ENCODE measurements around the gene SORCS2.

SORCS2 gene

GRCh38 chr4:7712021-7712671 is 519.8 kb downstream of the SORCS2 start:
- TF ChIP-seq JUND (IDR thresholded peaks at IDR 0.05; ENCODE audit: low read depth), result no peak
- in situ Hi-C loops (cut with HindIII; ENCODE audit: low pct_unique_long_range_greater_than_20kb, low sequenced_read_pairs), result no loop called here
- no peak for DNase-seq (ENCODE audit: low read depth in 1 of 2, low spot score in 1 of 2)

DNA sequence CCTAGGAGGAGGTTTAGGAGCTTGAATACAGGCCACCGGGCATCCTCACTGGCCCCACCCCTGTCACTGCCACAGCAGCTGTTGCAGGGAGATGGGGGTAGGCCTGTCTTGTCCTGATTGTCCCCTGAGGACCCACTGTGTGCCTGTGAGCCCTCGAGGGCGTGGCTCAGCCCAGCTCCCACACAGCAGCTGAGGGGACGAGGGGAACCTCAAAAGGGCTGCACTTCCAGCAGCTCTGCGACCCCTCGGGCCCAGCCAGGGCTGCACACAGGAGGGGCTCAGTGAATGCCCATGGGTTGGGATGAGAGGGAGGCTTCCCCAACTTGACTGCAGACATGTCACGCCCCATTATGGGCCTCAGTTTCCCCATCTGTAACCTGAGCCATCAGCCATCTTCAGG is 521.4 kb downstream of the SORCS2 start:
- DNase-seq (ENCODE audit: low read depth in 1 of 2, low spot score in 1 of 2), result no peak
- no peak for TF ChIP-seq JUND (IDR thresholded peaks at IDR 0.05; ENCODE audit: low read depth)
- in situ Hi-C loops (cut with HindIII; ENCODE audit: low pct_unique_long_range_greater_than_20kb, low sequenced_read_pairs), result no loop called here

DNA sequence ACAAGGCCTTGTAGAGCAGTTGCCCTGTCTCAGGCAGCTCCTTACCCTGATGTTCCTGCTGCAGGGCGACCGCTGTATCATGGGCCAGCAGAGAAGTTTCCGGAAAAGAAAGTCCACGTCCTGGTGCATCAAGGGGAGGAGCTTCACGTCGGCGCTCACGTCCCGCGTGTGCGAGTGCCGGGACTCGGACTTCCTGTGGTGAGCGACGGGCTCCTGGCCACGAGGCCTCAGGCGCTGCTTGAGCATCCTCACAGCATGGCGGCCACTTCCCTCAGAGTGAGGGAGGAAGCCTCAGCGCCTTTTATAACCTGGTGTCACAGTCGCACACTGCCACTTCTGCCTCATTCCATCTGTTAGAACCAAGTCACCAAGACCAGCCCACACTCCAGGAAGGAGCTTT is 521.8 kb downstream of the SORCS2 start:
- in situ Hi-C loops (cut with HindIII; ENCODE audit: low pct_unique_long_range_greater_than_20kb, low sequenced_read_pairs), result no loop called here
- DNase-seq (ENCODE audit: low read depth in 1 of 2, low spot score in 1 of 2), result no peak
- no peak for TF ChIP-seq JUND (IDR thresholded peaks at IDR 0.05; ENCODE audit: low read depth)

- no peak for TF ChIP-seq JUND (IDR thresholded peaks at IDR 0.05; ENCODE audit: low read depth)
- no peak for DNase-seq (ENCODE audit: low read depth in 1 of 2, low spot score in 1 of 2)
- in situ Hi-C loops (cut with HindIII; ENCODE audit: low pct_unique_long_range_greater_than_20kb, low sequenced_read_pairs), result no loop called here
Measured at GRCh38 chr4:7714738-7715137, 522.4 kb downstream of the SORCS2 start.

DNA sequence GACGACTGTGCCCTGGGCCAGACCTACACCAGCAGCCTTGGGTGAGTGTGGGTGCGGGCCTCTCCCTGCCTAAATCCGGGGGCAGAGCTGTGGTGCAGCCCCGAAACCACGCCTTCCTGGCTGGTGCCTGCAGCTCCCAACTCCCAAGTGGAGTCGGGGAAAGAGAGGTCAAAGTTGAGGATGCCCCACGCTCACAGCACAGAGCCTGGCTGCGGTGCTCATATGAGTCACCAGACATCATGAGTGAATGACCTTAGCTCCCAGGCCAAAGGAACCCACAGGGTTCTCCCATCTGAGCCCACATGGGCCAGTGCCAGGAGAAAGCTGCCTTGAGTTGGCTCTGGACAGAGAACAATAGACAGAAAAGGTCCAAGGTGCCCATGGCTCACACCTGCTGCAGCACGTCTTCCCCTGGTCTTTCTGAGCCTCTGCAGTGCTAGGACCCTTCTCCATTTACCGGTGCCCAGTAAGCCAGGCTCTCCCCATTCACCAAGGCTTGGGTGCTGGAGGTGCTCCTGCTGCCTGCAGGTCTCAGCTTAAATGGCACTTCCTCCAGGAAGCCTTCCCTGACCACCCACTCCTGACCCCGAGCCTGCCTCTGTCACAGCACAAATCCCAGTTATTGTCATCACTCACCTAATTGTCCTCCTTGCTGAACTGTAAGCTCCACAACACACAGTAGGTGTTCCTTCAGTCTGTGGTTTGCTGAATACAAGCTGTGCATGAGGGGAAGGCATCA is 523.1 kb downstream of the SORCS2 start:
- TF ChIP-seq JUND (IDR thresholded peaks at IDR 0.05; ENCODE audit: low read depth), result no peak
- in situ Hi-C loops (cut with HindIII; ENCODE audit: low pct_unique_long_range_greater_than_20kb, low sequenced_read_pairs), result no loop called here
- no peak for DNase-seq (ENCODE audit: low read depth in 1 of 2, low spot score in 1 of 2)

DNA sequence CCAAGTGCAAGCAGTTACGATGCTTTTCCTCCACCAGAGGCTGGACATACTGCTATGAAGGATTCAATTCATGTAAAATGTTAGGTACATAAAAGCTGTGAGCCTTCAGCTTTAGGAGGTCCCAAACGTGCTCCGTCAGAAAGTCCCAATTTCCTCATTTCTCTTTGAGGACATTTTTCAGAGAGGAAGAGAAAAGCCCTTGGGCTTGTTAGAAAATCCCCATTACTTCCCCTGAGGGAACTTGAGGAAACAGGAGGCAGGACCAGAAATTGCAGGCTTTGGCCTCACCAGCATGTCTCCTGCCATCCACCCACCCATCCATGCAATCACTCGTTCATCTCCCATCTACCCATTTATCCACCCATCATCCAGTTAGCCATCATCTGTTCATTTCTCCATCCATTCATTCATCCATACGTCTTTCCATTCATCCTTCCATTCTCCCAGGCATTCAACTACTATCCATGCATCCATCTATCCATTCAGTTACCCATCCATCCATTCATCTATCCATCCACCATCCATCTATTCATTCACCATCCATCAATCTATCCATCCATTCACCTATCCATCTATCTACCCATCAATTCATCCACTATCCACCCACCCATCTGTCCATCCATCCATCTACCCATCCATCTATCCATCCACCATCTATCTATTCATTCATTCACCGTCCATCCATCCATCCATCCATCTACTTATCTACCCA is 523.8 kb downstream of the SORCS2 start:
- in situ Hi-C loops (cut with HindIII; ENCODE audit: low pct_unique_long_range_greater_than_20kb, low sequenced_read_pairs), result no loop called here
- DNase-seq (ENCODE audit: low read depth in 1 of 2, low spot score in 1 of 2), result no peak
- TF ChIP-seq JUND (IDR thresholded peaks at IDR 0.05; ENCODE audit: low read depth), result no peak

- in situ Hi-C loops (cut with HindIII; ENCODE audit: low pct_unique_long_range_greater_than_20kb, low sequenced_read_pairs), result no loop called here
- no peak for TF ChIP-seq JUND (IDR thresholded peaks at IDR 0.05; ENCODE audit: low read depth)
- no peak for DNase-seq (ENCODE audit: low read depth in 1 of 2, low spot score in 1 of 2)
Measured at GRCh38 chr4:7717161-7717560, 524.8 kb downstream of the SORCS2 start.

DNA sequence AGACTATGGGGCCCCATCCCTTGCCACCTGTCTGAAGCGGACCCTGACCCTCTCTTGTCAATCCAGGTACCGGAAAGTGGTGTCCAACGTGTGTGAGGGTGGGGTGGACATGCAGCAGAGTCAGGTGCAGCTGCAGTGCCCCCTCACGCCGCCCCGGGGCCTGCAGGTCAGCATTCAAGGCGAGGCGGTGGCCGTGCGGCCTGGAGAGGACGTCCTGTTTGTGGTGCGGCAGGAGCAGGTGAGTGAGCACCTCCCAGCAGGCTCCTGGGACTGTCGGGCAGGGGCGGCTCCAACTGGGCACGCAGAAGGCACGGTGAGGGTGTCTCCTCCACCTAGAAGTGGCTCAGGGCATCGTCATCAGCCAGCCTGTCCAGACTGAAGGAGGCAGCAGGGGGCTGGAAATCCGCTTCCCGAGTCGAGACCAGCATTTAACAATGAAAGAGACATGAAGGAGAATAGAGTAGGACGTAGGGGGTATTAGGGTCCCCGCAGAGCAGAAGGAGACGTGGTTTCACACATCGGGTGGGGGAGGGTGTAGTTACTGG is 525.7 kb downstream of the SORCS2 start:
- no peak for DNase-seq (ENCODE audit: low read depth in 1 of 2, low spot score in 1 of 2)
- in situ Hi-C loops (cut with HindIII; ENCODE audit: low pct_unique_long_range_greater_than_20kb, low sequenced_read_pairs), result no loop called here
- no peak for TF ChIP-seq JUND (IDR thresholded peaks at IDR 0.05; ENCODE audit: low read depth)

GRCh38 chr4:7719354-7720174 is 527.2 kb downstream of the SORCS2 start:
- TF ChIP-seq JUND (IDR thresholded peaks at IDR 0.05; ENCODE audit: low read depth), result no peak
- in situ Hi-C loops (cut with HindIII; ENCODE audit: low pct_unique_long_range_greater_than_20kb, low sequenced_read_pairs), result no loop called here
- peak; percentile 23 to 75 for DNase-seq (ENCODE audit: low read depth in 1 of 2, low spot score in 1 of 2)

DNA sequence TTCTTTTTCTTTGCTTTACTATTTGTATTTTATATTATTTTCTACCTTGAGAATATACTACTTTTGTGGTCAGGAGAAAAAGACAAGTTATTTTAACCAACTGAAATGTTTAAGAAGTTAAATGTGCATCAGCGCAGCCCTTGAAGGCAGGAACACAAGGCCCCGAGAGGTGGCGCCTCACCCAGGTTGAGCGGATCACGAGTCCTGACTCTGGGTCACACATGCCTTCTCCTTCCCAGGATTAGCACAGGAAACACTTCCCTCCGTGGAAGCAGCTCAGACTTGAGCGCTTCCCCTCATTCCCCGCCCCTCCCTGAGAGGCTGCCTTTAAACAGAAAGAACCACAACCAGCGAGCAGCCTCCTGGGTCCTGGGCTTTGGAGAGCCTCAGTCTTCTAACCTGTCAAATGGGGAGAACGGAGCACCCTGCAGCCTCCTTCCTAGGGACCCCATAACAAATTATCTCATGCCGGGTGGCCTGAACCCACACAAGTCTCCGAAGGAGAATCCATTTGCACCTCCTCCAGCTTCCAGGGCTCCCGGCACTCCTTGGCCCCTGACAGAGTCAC is 529.7 kb downstream of the SORCS2 start:
- in situ Hi-C loops (cut with HindIII; ENCODE audit: low pct_unique_long_range_greater_than_20kb, low sequenced_read_pairs), result no loop called here
- DNase-seq (ENCODE audit: low read depth in 1 of 2, low spot score in 1 of 2), result peak in 1 of 2 experiments; percentile 43
- no peak for TF ChIP-seq JUND (IDR thresholded peaks at IDR 0.05; ENCODE audit: low read depth)

- no peak for TF ChIP-seq JUND (IDR thresholded peaks at IDR 0.05; ENCODE audit: low read depth)
- DNase-seq (ENCODE audit: low read depth in 1 of 2, low spot score in 1 of 2), result no peak
- in situ Hi-C loops (cut with HindIII; ENCODE audit: low pct_unique_long_range_greater_than_20kb, low sequenced_read_pairs), result no loop called here
Measured at GRCh38 chr4:7722766-7723387, 530.5 kb downstream of the SORCS2 start.

Data from T47D (cell line).